IgD-negative memory B cell (primary cell): Measurements from ENCODE around the gene RYK. TPM values are rescaled to one million over a fixed set of nuclear protein-coding genes. Genes with fewer than 3 reads are reported as not detected.
"Not testable (repeated sequence)": the region's sequence is repeated elsewhere in the genome, so short reads cannot be mapped to it uniquely, and the experiment has no call there.

Source experiments
- H3K27ac Mint-ChIP-seq, 3 donors: one replicate each; pipeline ENCODE4 v1.8.0; 2020 to 2022; ENCODE audit warnings: mild to moderate bottlenecking in 3 of 3, mixed read lengths in 3 of 3, moderate library complexity in 1 of 3
- H3K27me3 Mint-ChIP-seq: one replicate; pipeline ENCODE4 v1.8.0; 2021; ENCODE audit warnings: mixed read lengths
- H3K36me3 Mint-ChIP-seq: one replicate; pipeline ENCODE4 v1.8.0; 2020; ENCODE audit warnings: mild to moderate bottlenecking, mixed read lengths
- H3K4me1 Mint-ChIP-seq, 3 donors: one replicate each; pipeline ENCODE4 v1.8.0; 2020 to 2022; ENCODE audit warnings: mixed read lengths in 3 of 3, mild to moderate bottlenecking in 1 of 3
- H3K4me3 Mint-ChIP-seq, 4 donors: one replicate each; pipeline ENCODE4 v1.8.0; 2020 to 2022; ENCODE audit warnings: mild to moderate bottlenecking in 4 of 4, mixed read lengths in 4 of 4, moderate library complexity in 3 of 4
- H3K9me3 Mint-ChIP-seq, 3 donors: one replicate each; pipeline ENCODE4 v1.8.0; 2020 to 2021; ENCODE audit warnings: mixed read lengths in 3 of 3, mild to moderate bottlenecking in 1 of 3
- polyA plus RNA-seq: library from polyadenylated mRNA; unstranded; fragments of 300-500 nt; fragmentation: Illumina TruSeq; gene quantifications from one replicate; pipeline ENCODE4 v1.2.3, GENCODE V29; 2021

RYK gene
- polyA plus RNA-seq, 1 donor from 2014 or later = 3.8 TPM

- Mint-ChIP-seq H3K27me3 (peaks cover 32% of the 10 kb centered on the region), H3K4me1 (peaks cover 0 to 1% (median 0%) of the 10 kb centered on the region in 3 donors), H3K4me3 (no peak overlapping the region), H3K36me3 (peaks cover 10% of the 10 kb centered on the region), H3K27ac (no peak overlapping the region), H3K9me3 (peaks cover 5 to 8% (median 7%) of the 10 kb centered on the region in 3 donors)
Observed at GRCh38 chr3:134277066-134277660, 26.5 kb upstream of the RYK start.

- Mint-ChIP-seq H3K27me3 (peaks cover 33% of the 10 kb centered on the region), H3K4me1 (peaks cover 0 to 1% (median 0%) of the 10 kb centered on the region in 3 donors), H3K36me3 (peaks cover 8% of the 10 kb centered on the region), H3K4me3 (no peak overlapping the region), H3K27ac (no peak overlapping the region), H3K9me3 (peaks cover 5 to 8% (median 7%) of the 10 kb centered on the region in 3 donors)
Observed at GRCh38 chr3:134276086-134276485, 25.4 kb upstream of the RYK start.

GRCh38 chr3:134275110-134275509 lies 24.5 kb upstream of the RYK start:
- not testable (repeated sequence) for H3K27ac Mint-ChIP-seq, H3K4me3 Mint-ChIP-seq, H3K36me3 Mint-ChIP-seq, H3K9me3 Mint-ChIP-seq, H3K4me1 Mint-ChIP-seq
- peaks cover 30% of the 10 kb centered on the region for H3K27me3 Mint-ChIP-seq

- Mint-ChIP-seq H3K27me3 (peaks cover 28% of the 10 kb centered on the region), H3K36me3 (peaks cover 4% of the 10 kb centered on the region), H3K4me1 (peaks cover 0 to 1% (median 0%) of the 10 kb centered on the region in 3 donors), H3K4me3 (no peak overlapping the region), H3K9me3 (peaks cover 5 to 8% (median 7%) of the 10 kb centered on the region in 3 donors), H3K27ac (no peak overlapping the region)
Observed at GRCh38 chr3:134274571-134274970, 23.9 kb upstream of the RYK start.

GRCh38 chr3:134267996-134268395 lies 17.3 kb upstream of the RYK start:
- H3K4me3 Mint-ChIP-seq = no peak overlapping the region
- no peak overlapping the region for H3K27ac Mint-ChIP-seq
- peaks cover 16% of the 10 kb centered on the region for H3K27me3 Mint-ChIP-seq
- H3K4me1 Mint-ChIP-seq = no peaks in the 10 kb centered on the region
- H3K36me3 Mint-ChIP-seq = no peaks in the 10 kb centered on the region
- peaks cover 0 to under 1% (median 0%) of the 10 kb centered on the region in 3 donors for H3K9me3 Mint-ChIP-seq

GRCh38 chr3:134260987-134261386 lies 10.3 kb upstream of the RYK start:
- H3K27me3 Mint-ChIP-seq = peaks cover 11% of the 10 kb centered on the region
- no peak overlapping the region for H3K27ac Mint-ChIP-seq
- H3K36me3 Mint-ChIP-seq = peaks cover 5% of the 10 kb centered on the region
- H3K4me3 Mint-ChIP-seq = no peak overlapping the region
- peaks cover 0 to 6% (median 3%) of the 10 kb centered on the region in 3 donors for H3K4me1 Mint-ChIP-seq
- no peaks in the 10 kb centered on the region for H3K9me3 Mint-ChIP-seq

- Mint-ChIP-seq H3K9me3 (no peaks in the 10 kb centered on the region), H3K36me3 (peaks cover 5% of the 10 kb centered on the region), H3K4me3 (no peak overlapping the region), H3K27me3 (peaks cover 6% of the 10 kb centered on the region), H3K4me1 (peaks cover 10 to 12% (median 10%) of the 10 kb centered on the region in 3 donors), H3K27ac (no peak overlapping the region)
Observed at GRCh38 chr3:134258761-134259347, 8.2 kb upstream of the RYK start.

- Mint-ChIP-seq H3K27me3 (peaks cover 3% of the 10 kb centered on the region), H3K36me3 (no peaks in the 10 kb centered on the region), H3K9me3 (no peaks in the 10 kb centered on the region), H3K4me1 (peaks cover 12 to 20% (median 16%) of the 10 kb centered on the region in 3 donors), H3K4me3 (peak overlapping the region in 1 of 4 donors; percentile 77), H3K27ac (no peak overlapping the region)
Observed at GRCh38 chr3:134255404-134255803, 4.7 kb upstream of the RYK start.

- peaks cover 26 to 32% (median 27%) of the 10 kb centered on the region in 3 donors for H3K4me1 Mint-ChIP-seq
- peak overlapping the region in 3 of 4 donors; percentile 28 to 57 (median 53) for H3K4me3 Mint-ChIP-seq
- no peaks in the 10 kb centered on the region for H3K27me3 Mint-ChIP-seq
Observed at GRCh38 chr3:134253475-134254226, 3.0 kb upstream of the RYK start.

GRCh38 chr3:134252766-134253165 lies 2.1 kb upstream of the RYK start:
- Mint-ChIP-seq H3K27me3 (no peaks in the 10 kb centered on the region), H3K4me1 (peaks cover 28 to 40% (median 35%) of the 10 kb centered on the region in 3 donors), H3K36me3 (no peaks in the 10 kb centered on the region), H3K9me3 (no peaks in the 10 kb centered on the region), H3K4me3 (peak overlapping the region in 2 of 4 donors; percentile 12 to 57), H3K27ac (peak overlapping the region in 1 of 3 donors; percentile 39)

More at GRCh38 chr3:134253475-134254226, 3.0 kb upstream of the RYK start:
- no peak overlapping the region for H3K27ac Mint-ChIP-seq
- H3K36me3 Mint-ChIP-seq = no peaks in the 10 kb centered on the region
- no peaks in the 10 kb centered on the region for H3K9me3 Mint-ChIP-seq

- H3K4me3 Mint-ChIP-seq = peak overlapping the region in 3 of 4 donors; percentile 64 to 91 (median 87)
- peak overlapping the region in 1 of 3 donors; percentile 53 for H3K27ac Mint-ChIP-seq
- H3K9me3 Mint-ChIP-seq = no peaks in the 10 kb centered on the region
- H3K27me3 Mint-ChIP-seq = no peaks in the 10 kb centered on the region
- peaks cover 34 to 45% (median 40%) of the 10 kb centered on the region in 3 donors for H3K4me1 Mint-ChIP-seq
- H3K36me3 Mint-ChIP-seq = no peaks in the 10 kb centered on the region
Observed at GRCh38 chr3:134251731-134252391, 1.2 kb upstream of the RYK start.

GRCh38 chr3:134249935-134250716 lies 533 bp downstream of the RYK start:
- H3K36me3 Mint-ChIP-seq = no peaks in the 10 kb centered on the region

GRCh38 chr3:134249296-134249841 lies 1.3 kb downstream of the RYK start:
- H3K9me3 Mint-ChIP-seq = no peaks in the 10 kb centered on the region
- peaks cover 30 to 50% (median 38%) of the 10 kb centered on the region in 3 donors for H3K4me1 Mint-ChIP-seq
- no peaks in the 10 kb centered on the region for H3K27me3 Mint-ChIP-seq
- H3K27ac Mint-ChIP-seq = peak overlapping the region; percentile 69 to 97 (median 84)
- peak overlapping the region; percentile 87 to 99 (median 95) for H3K4me3 Mint-ChIP-seq
- H3K36me3 Mint-ChIP-seq = no peaks in the 10 kb centered on the region

More at GRCh38 chr3:134249935-134250716, 533 bp downstream of the RYK start:
- H3K9me3 Mint-ChIP-seq = no peaks in the 10 kb centered on the region
- H3K4me3 Mint-ChIP-seq = peak overlapping the region; percentile 87 to 99 (median 95)
- H3K27ac Mint-ChIP-seq = peak overlapping the region; percentile 69 to 97 (median 84)
- H3K27me3 Mint-ChIP-seq = no peaks in the 10 kb centered on the region
- H3K4me1 Mint-ChIP-seq = peaks cover 27 to 43% (median 38%) of the 10 kb centered on the region in 3 donors

GRCh38 chr3:134244921-134245320 lies 5.7 kb downstream of the RYK start:
- H3K9me3 Mint-ChIP-seq = no peaks in the 10 kb centered on the region
- no peaks in the 10 kb centered on the region for H3K27me3 Mint-ChIP-seq
- no peak overlapping the region for H3K4me3 Mint-ChIP-seq
- H3K36me3 Mint-ChIP-seq = no peaks in the 10 kb centered on the region
- H3K27ac Mint-ChIP-seq = no peak overlapping the region
- peaks cover 35 to 61% (median 58%) of the 10 kb centered on the region in 3 donors for H3K4me1 Mint-ChIP-seq
